ENCODE data around the gene LCN12. TPM values are rescaled to one million over a fixed set of nuclear protein-coding genes. Genes with fewer than 3 reads are reported as not detected.

LCN12 gene
- total RNA-seq, 1 experiment from 2014 or later = not detected

- no peak for DNase-seq
- no peaks in the 10 kb centered on the region for H3K27me3 ChIP-seq (ENCODE audit: low read length)
- H3K79me2 ChIP-seq (ENCODE audit: low read length) = no peaks in the 10 kb centered on the region
- no peaks in the 10 kb centered on the region for H3K9me3 ChIP-seq (ENCODE audit: low read length)
- no peaks in the 10 kb centered on the region for H4K20me1 ChIP-seq (ENCODE audit: insufficient read depth, low read depth, low read length)
- H3K9ac ChIP-seq (ENCODE audit: low read length) = peak overlapping the region; percentile 73
- H2AFZ ChIP-seq (ENCODE audit: low read length) = peak overlapping the region; percentile 98; the same call in 1 of the 2 replicates
- H3K27ac ChIP-seq (ENCODE audit: low read length) = no peak overlapping the region
- peaks cover 17% of the 10 kb centered on the region for H3K4me1 ChIP-seq (ENCODE audit: low read length)
- no peaks in the 10 kb centered on the region for H3K9me2 ChIP-seq (replicated peaks; ENCODE audit: insufficient read depth, low read length)
- H3K36me3 ChIP-seq (ENCODE audit: insufficient read depth, low read length) = no peaks in the 10 kb centered on the region
- peak overlapping the region; percentile 72 for H3K4me3 ChIP-seq (ENCODE audit: low read length)
- peak overlapping the region; percentile 88 for H3K4me2 ChIP-seq (ENCODE audit: low read depth, low read length, poor library complexity, severe bottlenecking)
These were observed 1.3 kb upstream of the LCN12 start for GRCh38 chr9:136950656-136951276.

GRCh38 chr9:136952321-136952850 is 313 bp downstream of the LCN12 start:
- no peaks in the 10 kb centered on the region for H3K9me3 ChIP-seq (ENCODE audit: low read length)
- H2AFZ ChIP-seq (ENCODE audit: low read length) = no peak overlapping the region
- no peaks in the 10 kb centered on the region for H4K20me1 ChIP-seq (ENCODE audit: insufficient read depth, low read depth, low read length)
- no peaks in the 10 kb centered on the region for H3K27me3 ChIP-seq (ENCODE audit: low read length)
- no peak overlapping the region for H3K9ac ChIP-seq (ENCODE audit: low read length)
- no peak for DNase-seq
- H3K27ac ChIP-seq (ENCODE audit: low read length) = no peak overlapping the region
- H3K36me3 ChIP-seq (ENCODE audit: insufficient read depth, low read length) = no peaks in the 10 kb centered on the region
- H3K4me3 ChIP-seq (ENCODE audit: low read length) = no peak overlapping the region
- peaks cover 17% of the 10 kb centered on the region for H3K4me1 ChIP-seq (ENCODE audit: low read length)
- no peaks in the 10 kb centered on the region for H3K9me2 ChIP-seq (replicated peaks; ENCODE audit: insufficient read depth, low read length)
- no peaks in the 10 kb centered on the region for H3K79me2 ChIP-seq (ENCODE audit: low read length)
- H3K4me2 ChIP-seq (ENCODE audit: low read depth, low read length, poor library complexity, severe bottlenecking) = no peak overlapping the region

GRCh38 chr9:136952876-136953770 is 1.1 kb downstream of the LCN12 start:
- Histone ChIP-seq H3K4me1 (ENCODE audit: low read length) (peaks cover 14% of the 10 kb centered on the region), H3K36me3 (ENCODE audit: insufficient read depth, low read length) (no peaks in the 10 kb centered on the region), H4K20me1 (ENCODE audit: insufficient read depth, low read depth, low read length) (no peaks in the 10 kb centered on the region), H3K4me3 (ENCODE audit: low read length) (no peak overlapping the region), H2AFZ (ENCODE audit: low read length) (no peak overlapping the region), H3K9me2 (replicated peaks; ENCODE audit: insufficient read depth, low read length) (no peaks in the 10 kb centered on the region), H3K4me2 (ENCODE audit: low read depth, low read length, poor library complexity, severe bottlenecking) (no peak overlapping the region), H3K9ac (ENCODE audit: low read length) (no peak overlapping the region), H3K9me3 (ENCODE audit: low read length) (no peaks in the 10 kb centered on the region), H3K27me3 (ENCODE audit: low read length) (no peaks in the 10 kb centered on the region), H3K27ac (ENCODE audit: low read length) (no peak overlapping the region), H3K79me2 (ENCODE audit: low read length) (no peaks in the 10 kb centered on the region)
- no peak for DNase-seq

- H3K27me3 ChIP-seq (ENCODE audit: low read length) = no peaks in the 10 kb centered on the region
- H3K9ac ChIP-seq (ENCODE audit: low read length) = no peak overlapping the region
- DNase-seq = no peak
- no peaks in the 10 kb centered on the region for H3K9me3 ChIP-seq (ENCODE audit: low read length)
- H3K9me2 ChIP-seq (replicated peaks; ENCODE audit: insufficient read depth, low read length) = no peaks in the 10 kb centered on the region
- H3K27ac ChIP-seq (ENCODE audit: low read length) = no peak overlapping the region
- H3K36me3 ChIP-seq (ENCODE audit: insufficient read depth, low read length) = no peaks in the 10 kb centered on the region
- no peak overlapping the region for H3K4me3 ChIP-seq (ENCODE audit: low read length)
- H3K4me1 ChIP-seq (ENCODE audit: low read length) = peaks cover 12% of the 10 kb centered on the region
- H4K20me1 ChIP-seq (ENCODE audit: insufficient read depth, low read depth, low read length) = no peaks in the 10 kb centered on the region
- H3K79me2 ChIP-seq (ENCODE audit: low read length) = no peaks in the 10 kb centered on the region
- no peak overlapping the region for H2AFZ ChIP-seq (ENCODE audit: low read length)
- no peak overlapping the region for H3K4me2 ChIP-seq (ENCODE audit: low read depth, low read length, poor library complexity, severe bottlenecking)
These were observed 1.7 kb downstream of the LCN12 start for GRCh38 chr9:136953771-136954269.

GRCh38 chr9:136954270-136955083 is 2.4 kb downstream of the LCN12 start:
- DNase-seq = no peak
- H4K20me1 ChIP-seq (ENCODE audit: insufficient read depth, low read depth, low read length) = no peaks in the 10 kb centered on the region
- H3K79me2 ChIP-seq (ENCODE audit: low read length) = no peaks in the 10 kb centered on the region
- H3K27ac ChIP-seq (ENCODE audit: low read length) = no peak overlapping the region
- no peaks in the 10 kb centered on the region for H3K9me3 ChIP-seq (ENCODE audit: low read length)
- no peaks in the 10 kb centered on the region for H3K27me3 ChIP-seq (ENCODE audit: low read length)
- no peak overlapping the region for H3K4me3 ChIP-seq (ENCODE audit: low read length)
- H2AFZ ChIP-seq (ENCODE audit: low read length) = no peak overlapping the region
- H3K36me3 ChIP-seq (ENCODE audit: insufficient read depth, low read length) = no peaks in the 10 kb centered on the region
- H3K4me2 ChIP-seq (ENCODE audit: low read depth, low read length, poor library complexity, severe bottlenecking) = no peak overlapping the region
- H3K9ac ChIP-seq (ENCODE audit: low read length) = no peak overlapping the region
- H3K9me2 ChIP-seq (replicated peaks; ENCODE audit: insufficient read depth, low read length) = no peaks in the 10 kb centered on the region
- H3K4me1 ChIP-seq (ENCODE audit: low read length) = peaks cover 8% of the 10 kb centered on the region

- Histone ChIP-seq H3K9ac (ENCODE audit: low read length) (no peak overlapping the region), H3K27me3 (ENCODE audit: low read length) (no peaks in the 10 kb centered on the region), H3K27ac (ENCODE audit: low read length) (no peak overlapping the region), H2AFZ (ENCODE audit: low read length) (no peak overlapping the region), H3K36me3 (ENCODE audit: insufficient read depth, low read length) (no peaks in the 10 kb centered on the region), H3K4me2 (ENCODE audit: low read depth, low read length, poor library complexity, severe bottlenecking) (no peak overlapping the region), H3K79me2 (ENCODE audit: low read length) (no peaks in the 10 kb centered on the region), H3K9me3 (ENCODE audit: low read length) (no peaks in the 10 kb centered on the region), H4K20me1 (ENCODE audit: insufficient read depth, low read depth, low read length) (no peaks in the 10 kb centered on the region), H3K4me1 (ENCODE audit: low read length) (peaks cover 3% of the 10 kb centered on the region), H3K4me3 (ENCODE audit: low read length) (no peak overlapping the region), H3K9me2 (replicated peaks; ENCODE audit: insufficient read depth, low read length) (no peaks in the 10 kb centered on the region)
- no peak for DNase-seq
These were observed 3.3 kb downstream of the LCN12 start for GRCh38 chr9:136955202-136955942.

GRCh38 chr9:136955943-136956335 is 3.9 kb downstream of the LCN12 start:
- H3K79me2 ChIP-seq (ENCODE audit: low read length) = no peaks in the 10 kb centered on the region
- no peak overlapping the region for H3K4me2 ChIP-seq (ENCODE audit: low read depth, low read length, poor library complexity, severe bottlenecking)
- H3K27ac ChIP-seq (ENCODE audit: low read length) = no peak overlapping the region
- H3K9me2 ChIP-seq (replicated peaks; ENCODE audit: insufficient read depth, low read length) = no peaks in the 10 kb centered on the region
- H3K9me3 ChIP-seq (ENCODE audit: low read length) = no peaks in the 10 kb centered on the region
- no peak overlapping the region for H3K9ac ChIP-seq (ENCODE audit: low read length)
- DNase-seq = no peak
- H3K27me3 ChIP-seq (ENCODE audit: low read length) = no peaks in the 10 kb centered on the region
- no peaks in the 10 kb centered on the region for H3K36me3 ChIP-seq (ENCODE audit: insufficient read depth, low read length)
- H3K4me3 ChIP-seq (ENCODE audit: low read length) = no peak overlapping the region
- 0 out of 2 replicates have a peak, but pooled peaks cover 2% of the 10 kb centered on the region for H4K20me1 ChIP-seq (ENCODE audit: insufficient read depth, low read depth, low read length)
- H3K4me1 ChIP-seq (ENCODE audit: low read length) = no peaks in the 10 kb centered on the region
- H2AFZ ChIP-seq (ENCODE audit: low read length) = no peak overlapping the region

Data from Karpas-422 (cell line).